ENCODE data around the gene SNAI3. TPM values are rescaled to one million over a fixed set of nuclear protein-coding genes. Genes with fewer than 3 reads are reported as not detected.

SNAI3 gene
- total and polyA plus RNA-seq, 3 experiments from 2014 or later, result 2.2 to 13.5 (median 2.8) TPM

- POLR2A ChIA-PET, result interaction anchor here (1.4 to 3.3 kb wide), 2 partner anchors 11 to 49 kb away, joined by 6 to 9 read pairs; no protein-coding TSS in a partner anchor
- Histone ChIP-seq H3K9me3 (ENCODE audit: low read length) (no peaks in the 10 kb centered on the region), H3K27ac (ENCODE audit: low read depth, low read length) (peak overlapping the region; percentile 95), H3K4me1 (ENCODE audit: insufficient read depth, low read length) (peaks cover 24% of the 10 kb centered on the region), H3K36me3 (ENCODE audit: insufficient read depth, low read length) (peaks cover 5% of the 10 kb centered on the region), H3K27me3 (ENCODE audit: insufficient read depth, low read length, poor library complexity, severe bottlenecking) (no peaks in the 10 kb centered on the region), H3K4me3 (ENCODE audit: low read length) (no peak overlapping the region)
- CTCF ChIA-PET, result interaction anchor here (1.3 kb wide), 1 partner anchor 10 kb away, joined by 5 read pairs; the partner anchor contains the start of gene MVD
- Mint-ChIP-seq H3K36me3 (peaks cover 0 to 45% (median 0%) of the 10 kb centered on the region in 3 donors), H3K4me1 (peaks cover 13 to 34% (median 13%) of the 10 kb centered on the region in 3 donors), H3K27me3 (peaks cover 0 to 2% of the 10 kb centered on the region in 2 donors), H3K27ac (peak overlapping the region in 5 of 8 donors; percentile 70 to 100 (median 84)), H3K9me3 (no peaks in the 10 kb centered on the region), H3K4me3 (peak overlapping the region in 4 of 7 donors; percentile 15 to 66 (median 48))
- no peak for DNase-seq
Observed at GRCh38 chr16:88651989-88652761, 34.1 kb downstream of the SNAI3 start.

- Histone ChIP-seq H3K27me3 (ENCODE audit: insufficient read depth, low read length, poor library complexity, severe bottlenecking) (no peaks in the 10 kb centered on the region), H3K27ac (ENCODE audit: low read depth, low read length) (peak overlapping the region; percentile 95), H3K36me3 (ENCODE audit: insufficient read depth, low read length) (peaks cover 5% of the 10 kb centered on the region), H3K9me3 (ENCODE audit: low read length) (no peaks in the 10 kb centered on the region), H3K4me1 (ENCODE audit: insufficient read depth, low read length) (peaks cover 24% of the 10 kb centered on the region), H3K4me3 (ENCODE audit: low read length) (peak overlapping the region; percentile 96)
- H3K9me3 Mint-ChIP-seq, result no peaks in the 10 kb centered on the region
- peak overlapping the region; percentile 88 to 98 (median 92) for H3K4me3 Mint-ChIP-seq
- POLR2A ChIA-PET, result interaction anchor here (0.5 to 3.3 kb wide), 3 partner anchors 10 to 50 kb away, joined by 3 to 9 read pairs (median 6); no protein-coding TSS in a partner anchor
- H3K4me1 Mint-ChIP-seq, result peaks cover 13 to 36% (median 13%) of the 10 kb centered on the region in 3 donors
- peak overlapping the region; percentile 80 to 100 (median 95) for H3K27ac Mint-ChIP-seq
- DNase-seq, result peak; percentile 59 to 87 (median 82)
- H3K36me3 Mint-ChIP-seq, result peaks cover 0 to 45% (median 0%) of the 10 kb centered on the region in 3 donors
- peaks cover 0 to 2% of the 10 kb centered on the region in 2 donors for H3K27me3 Mint-ChIP-seq
- CTCF ChIA-PET, result interaction anchor here (1.3 kb wide), 1 partner anchor 11 kb away, joined by 5 read pairs; the partner anchor contains the start of gene MVD
Observed at GRCh38 chr16:88651276-88651988, 34.9 kb downstream of the SNAI3 start.

- Histone ChIP-seq H3K36me3 (ENCODE audit: insufficient read depth, low read length) (peaks cover 5% of the 10 kb centered on the region), H3K27me3 (ENCODE audit: insufficient read depth, low read length, poor library complexity, severe bottlenecking) (no peaks in the 10 kb centered on the region), H3K9me3 (ENCODE audit: low read length) (no peaks in the 10 kb centered on the region), H3K27ac (ENCODE audit: low read depth, low read length) (peak within 1 kb of the TSS; percentile 95), H3K4me1 (ENCODE audit: insufficient read depth, low read length) (peaks cover 24% of the 10 kb centered on the region), H3K4me3 (ENCODE audit: low read length) (peak within 1 kb of the TSS; percentile 96)
- Mint-ChIP-seq H3K36me3 (peaks cover 0 to 48% (median 0%) of the 10 kb centered on the region in 3 donors), H3K27me3 (peaks cover 0 to 2% of the 10 kb centered on the region in 2 donors), H3K4me3 (peak within 1 kb of the TSS; percentile 90 to 98 (median 95)), H3K4me1 (peaks cover 13 to 39% (median 13%) of the 10 kb centered on the region in 3 donors), H3K27ac (peak within 1 kb of the TSS; percentile 80 to 100 (median 95)), H3K9me3 (no peaks in the 10 kb centered on the region)
- CTCF ChIA-PET, result interaction anchor here (1.9 kb wide), 1 partner anchor 87 kb away, joined by 5 read pairs; no protein-coding TSS in a partner anchor
- DNase-seq, result peak; percentile 76 to 90 (median 83)
- POLR2A ChIA-PET, result interaction anchor here (0.5 to 3.3 kb wide), 4 partner anchors 9 to 51 kb away, joined by 3 to 9 read pairs (median 5); no protein-coding TSS in a partner anchor
Observed at GRCh38 chr16:88650749-88651275, 35.5 kb downstream of the SNAI3 start, which contains the start of gene CYBA. CYBA (minus strand) TSS chr16:88651053; CDS start chr16:88651013, 40 bp downstream.

- H3K9me3 ChIP-seq (ENCODE audit: low read length), result no peaks in the 10 kb centered on the region
- peaks cover 0 to 53% (median 0%) of the 10 kb centered on the region in 3 donors for H3K36me3 Mint-ChIP-seq
- POLR2A ChIA-PET, result interaction anchor here (0.8 to 3.3 kb wide), 5 partner anchors 10 to 162 kb away, joined by 3 to 9 read pairs (median 3); partner anchors contain the start of gene APRT
- H3K9me3 Mint-ChIP-seq, result no peaks in the 10 kb centered on the region
- H3K4me1 Mint-ChIP-seq, result peaks cover 14 to 43% (median 16%) of the 10 kb centered on the region in 3 donors
- no peaks in the 10 kb centered on the region for H3K27me3 ChIP-seq (ENCODE audit: insufficient read depth, low read length, poor library complexity, severe bottlenecking)
- H3K36me3 ChIP-seq (ENCODE audit: insufficient read depth, low read length), result peaks cover 5% of the 10 kb centered on the region
- peaks cover 0 to 2% of the 10 kb centered on the region in 2 donors for H3K27me3 Mint-ChIP-seq
- CTCF ChIA-PET, result interaction anchor here (0.8 to 1.9 kb wide), 3 partner anchors 30 to 87 kb away, joined by 3 to 6 read pairs (median 5); no protein-coding TSS in a partner anchor
- peak overlapping the region; percentile 96 for H3K4me3 ChIP-seq (ENCODE audit: low read length)
- peak overlapping the region; percentile 67 to 98 (median 94) for H3K27ac Mint-ChIP-seq
- peaks cover 24% of the 10 kb centered on the region for H3K4me1 ChIP-seq (ENCODE audit: insufficient read depth, low read length)
- H3K4me3 Mint-ChIP-seq, result peak overlapping the region; percentile 90 to 98 (median 95)
- H3K27ac ChIP-seq (ENCODE audit: low read depth, low read length), result peak overlapping the region; percentile 95
- DNase-seq, result peak in 4 of 5 donors; percentile 30 to 71 (median 54)
Observed at GRCh38 chr16:88649924-88650748, 36.2 kb downstream of the SNAI3 start.

- Mint-ChIP-seq H3K9me3 (no peaks in the 10 kb centered on the region), H3K4me3 (peak overlapping the region; percentile 90 to 98 (median 95)), H3K27me3 (peaks cover 0 to 2% of the 10 kb centered on the region in 2 donors), H3K27ac (peak overlapping the region; percentile 25 to 98 (median 87)), H3K36me3 (peaks cover 0 to 53% (median 0%) of the 10 kb centered on the region in 3 donors), H3K4me1 (peaks cover 18 to 48% (median 21%) of the 10 kb centered on the region in 3 donors)
- Histone ChIP-seq H3K4me1 (ENCODE audit: insufficient read depth, low read length) (peaks cover 24% of the 10 kb centered on the region), H3K36me3 (ENCODE audit: insufficient read depth, low read length) (peaks cover 5% of the 10 kb centered on the region), H3K9me3 (ENCODE audit: low read length) (no peaks in the 10 kb centered on the region), H3K27me3 (ENCODE audit: insufficient read depth, low read length, poor library complexity, severe bottlenecking) (no peaks in the 10 kb centered on the region), H3K27ac (ENCODE audit: low read depth, low read length) (peak overlapping the region; percentile 95), H3K4me3 (ENCODE audit: low read length) (peak overlapping the region; percentile 96)
- POLR2A ChIA-PET, result interaction anchor here (0.6 to 3.3 kb wide), 10 partner anchors 9 to 162 kb away, joined by 3 to 9 read pairs (median 3); partner anchors contain the start of gene APRT
- no peak for DNase-seq
- CTCF ChIA-PET, result interaction anchor here (0.8 to 1.9 kb wide), 4 partner anchors 29 to 88 kb away, joined by 3 to 6 read pairs (median 4); no protein-coding TSS in a partner anchor
Observed at GRCh38 chr16:88649195-88649923, 36.9 kb downstream of the SNAI3 start.

GRCh38 chr16:88647178-88648070, 38.9 kb downstream of the SNAI3 start:
- CTCF ChIA-PET, result interaction anchor here (2.7 kb wide), 1 partner anchor 15 kb away, joined by 5 read pairs; no protein-coding TSS in a partner anchor
- POLR2A ChIA-PET, result no interaction called here
- peaks cover 5% of the 10 kb centered on the region for H3K36me3 ChIP-seq (ENCODE audit: insufficient read depth, low read length)
- H3K27ac ChIP-seq (ENCODE audit: low read depth, low read length), result no peak overlapping the region
- DNase-seq, result peak in 1 of 5 donors; percentile 38
- Mint-ChIP-seq H3K4me3 (peak overlapping the region in 4 of 7 donors; percentile 8 to 73 (median 40)), H3K9me3 (no peaks in the 10 kb centered on the region), H3K36me3 (peaks cover 0 to 56% (median 4%) of the 10 kb centered on the region in 3 donors), H3K27me3 (peaks cover 0 to 2% of the 10 kb centered on the region in 2 donors), H3K27ac (peak overlapping the region in 4 of 8 donors; percentile 33 to 92 (median 56)), H3K4me1 (peaks cover 20 to 53% (median 26%) of the 10 kb centered on the region in 3 donors)
- H3K4me3 ChIP-seq (ENCODE audit: low read length), result no peak overlapping the region
- H3K4me1 ChIP-seq (ENCODE audit: insufficient read depth, low read length), result peaks cover 24% of the 10 kb centered on the region
- no peaks in the 10 kb centered on the region for H3K27me3 ChIP-seq (ENCODE audit: insufficient read depth, low read length, poor library complexity, severe bottlenecking)
- H3K9me3 ChIP-seq (ENCODE audit: low read length), result no peaks in the 10 kb centered on the region
